Measurements from ENCODE around the gene RRAS. TPM values are rescaled to one million over a fixed set of nuclear protein-coding genes. Genes with fewer than 3 reads are reported as not detected.

RRAS gene
- total RNA-seq, 4 donors from 2014 or later: 62.9 to 113 (median 101) TPM

GRCh38 chr19:49641688-49642491, 1.9 kb upstream of the RRAS start, which contains the start of gene SCAF1:
Gene SCAF1, plus strand, starts transcription at chr19:49642209. Its CDS starts 2,818 bp downstream, at chr19:49645027.
- TF ChIP-seq, protein P1, sequence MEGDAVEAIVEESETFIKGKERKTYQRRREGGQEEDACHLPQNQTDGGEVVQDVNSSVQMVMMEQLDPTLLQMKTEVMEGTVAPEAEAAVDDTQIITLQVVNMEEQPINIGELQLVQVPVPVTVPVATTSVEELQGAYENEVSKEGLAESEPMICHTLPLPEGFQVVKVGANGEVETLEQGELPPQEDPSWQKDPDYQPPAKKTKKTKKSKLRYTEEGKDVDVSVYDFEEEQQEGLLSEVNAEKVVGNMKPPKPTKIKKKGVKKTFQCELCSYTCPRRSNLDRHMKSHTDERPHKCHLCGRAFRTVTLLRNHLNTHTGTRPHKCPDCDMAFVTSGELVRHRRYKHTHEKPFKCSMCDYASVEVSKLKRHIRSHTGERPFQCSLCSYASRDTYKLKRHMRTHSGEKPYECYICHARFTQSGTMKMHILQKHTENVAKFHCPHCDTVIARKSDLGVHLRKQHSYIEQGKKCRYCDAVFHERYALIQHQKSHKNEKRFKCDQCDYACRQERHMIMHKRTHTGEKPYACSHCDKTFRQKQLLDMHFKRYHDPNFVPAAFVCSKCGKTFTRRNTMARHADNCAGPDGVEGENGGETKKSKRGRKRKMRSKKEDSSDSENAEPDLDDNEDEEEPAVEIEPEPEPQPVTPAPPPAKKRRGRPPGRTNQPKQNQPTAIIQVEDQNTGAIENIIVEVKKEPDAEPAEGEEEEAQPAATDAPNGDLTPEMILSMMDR (IDR thresholded peaks at IDR 0.05; ENCODE audit: low read depth): no peak

DNA sequence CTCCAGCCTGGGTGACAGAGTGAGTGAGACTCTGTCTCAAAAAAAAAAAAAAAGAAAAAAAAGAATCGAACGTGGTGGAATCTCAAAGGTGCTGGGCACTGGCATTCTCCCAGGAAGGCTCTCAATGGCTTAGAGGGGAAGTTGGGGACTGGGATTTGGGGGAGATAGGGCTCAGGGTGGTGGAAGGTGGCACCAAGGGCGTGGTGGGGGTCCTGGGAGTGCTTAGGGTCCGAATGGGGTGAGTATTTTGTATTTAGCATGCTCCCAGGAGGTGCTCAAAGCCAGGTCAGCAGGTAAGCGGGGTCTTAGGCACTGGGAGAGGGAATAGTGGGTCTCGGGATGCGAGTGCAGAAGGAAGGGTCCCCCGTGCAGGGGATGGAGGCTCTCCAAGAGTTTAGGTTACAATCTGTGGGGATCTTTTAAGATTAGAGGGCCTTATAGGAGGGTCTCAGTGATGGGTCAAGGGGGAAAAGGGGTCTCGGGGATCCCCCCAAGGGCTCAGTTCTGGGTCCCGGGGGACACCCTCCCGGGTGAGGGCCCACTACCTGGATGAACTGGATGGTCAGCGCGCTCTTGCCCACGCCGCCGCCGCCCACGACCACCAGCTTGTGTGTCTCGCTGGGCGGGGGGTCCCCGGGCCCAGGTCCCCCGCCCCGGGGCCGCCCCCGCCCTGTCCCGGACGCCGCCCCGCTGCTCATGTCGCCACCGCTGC, 386 bp downstream of the RRAS start:
- TF ChIP-seq, protein P1 (IDR thresholded peaks at IDR 0.05; ENCODE audit: low read depth): no peak

DNA sequence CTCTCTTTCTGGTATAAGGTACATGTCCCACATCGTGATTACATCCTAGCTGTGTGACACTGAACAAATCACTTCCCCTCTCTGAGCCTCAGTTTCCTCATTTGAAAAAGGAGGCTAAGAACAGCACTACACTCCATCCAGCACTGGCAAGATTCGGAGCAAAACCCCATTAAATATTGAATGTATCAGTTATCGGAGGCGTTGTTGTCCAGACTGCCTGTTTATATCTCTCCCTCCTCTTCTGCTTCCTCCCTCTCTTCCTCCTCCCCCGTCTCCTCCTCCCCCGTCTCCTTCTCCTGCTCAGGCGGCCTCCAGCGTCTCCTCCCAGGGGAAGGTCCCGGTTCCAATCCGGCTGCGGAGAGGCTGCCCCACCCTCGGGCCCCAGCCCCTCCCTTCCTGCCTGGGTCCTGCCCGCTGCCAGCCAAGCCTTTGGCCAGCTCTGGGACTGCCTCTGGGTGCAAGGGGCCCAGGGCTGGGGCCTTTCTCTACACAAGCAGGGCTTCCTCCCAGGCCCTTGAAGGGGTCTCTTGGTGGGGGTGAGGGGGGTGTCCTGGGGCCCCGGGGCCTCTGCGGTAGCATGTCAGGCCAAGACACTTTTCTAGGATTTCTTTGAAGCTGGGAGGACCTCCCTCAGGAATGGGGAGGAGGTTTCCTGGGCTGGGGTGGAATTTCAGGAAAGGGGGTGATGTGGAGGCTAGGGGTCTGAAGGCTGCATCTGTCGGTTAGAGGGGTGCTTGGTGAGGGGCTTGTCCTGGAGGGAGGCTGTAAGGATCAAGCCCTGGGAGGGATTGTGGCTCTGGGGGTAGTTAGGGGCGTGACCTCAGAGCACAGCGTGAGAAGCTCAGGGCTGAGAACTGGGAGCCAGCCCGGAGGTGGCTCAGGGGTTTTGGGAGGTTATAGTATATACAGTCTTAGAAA, 1.9 kb downstream of the RRAS start:
- TF ChIP-seq, protein P1 (IDR thresholded peaks at IDR 0.05; ENCODE audit: low read depth): no peak

DNA sequence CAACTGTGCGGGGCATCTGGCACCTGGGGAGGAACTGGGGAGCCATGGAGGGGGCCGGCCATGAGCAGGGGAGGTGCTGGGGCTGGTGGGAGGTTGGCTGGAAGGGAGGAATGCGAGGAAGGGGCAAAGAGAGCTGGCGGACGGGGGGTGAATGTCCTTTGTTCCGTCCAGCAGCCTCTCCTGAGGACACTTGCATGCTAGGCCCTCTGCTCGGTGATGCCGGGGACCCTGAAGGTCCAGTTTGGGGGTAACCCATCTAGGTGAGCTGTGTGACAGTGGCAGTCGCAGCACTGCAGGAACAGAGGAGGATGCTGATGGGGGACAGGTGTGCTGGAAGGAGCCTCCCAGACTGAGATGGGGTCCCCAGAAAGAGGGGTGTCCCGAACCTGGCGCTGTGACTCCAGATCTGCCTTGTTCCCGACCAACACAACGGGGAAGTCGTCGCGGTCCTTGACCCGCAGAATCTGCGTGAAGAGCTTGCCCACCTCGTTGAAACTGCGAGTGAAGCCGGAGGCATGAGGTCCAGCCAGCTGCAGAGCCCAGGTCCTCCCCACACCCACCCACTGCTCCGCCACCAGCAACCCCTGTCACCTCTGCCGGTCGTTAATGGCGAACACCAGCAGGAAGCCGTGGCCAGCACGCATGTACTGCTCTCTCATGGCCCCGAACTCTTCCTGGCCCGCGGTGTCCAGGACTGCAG, 3.6 kb downstream of the RRAS start:
- TF ChIP-seq, protein P1 (IDR thresholded peaks at IDR 0.05; ENCODE audit: low read depth): no peak

DNA sequence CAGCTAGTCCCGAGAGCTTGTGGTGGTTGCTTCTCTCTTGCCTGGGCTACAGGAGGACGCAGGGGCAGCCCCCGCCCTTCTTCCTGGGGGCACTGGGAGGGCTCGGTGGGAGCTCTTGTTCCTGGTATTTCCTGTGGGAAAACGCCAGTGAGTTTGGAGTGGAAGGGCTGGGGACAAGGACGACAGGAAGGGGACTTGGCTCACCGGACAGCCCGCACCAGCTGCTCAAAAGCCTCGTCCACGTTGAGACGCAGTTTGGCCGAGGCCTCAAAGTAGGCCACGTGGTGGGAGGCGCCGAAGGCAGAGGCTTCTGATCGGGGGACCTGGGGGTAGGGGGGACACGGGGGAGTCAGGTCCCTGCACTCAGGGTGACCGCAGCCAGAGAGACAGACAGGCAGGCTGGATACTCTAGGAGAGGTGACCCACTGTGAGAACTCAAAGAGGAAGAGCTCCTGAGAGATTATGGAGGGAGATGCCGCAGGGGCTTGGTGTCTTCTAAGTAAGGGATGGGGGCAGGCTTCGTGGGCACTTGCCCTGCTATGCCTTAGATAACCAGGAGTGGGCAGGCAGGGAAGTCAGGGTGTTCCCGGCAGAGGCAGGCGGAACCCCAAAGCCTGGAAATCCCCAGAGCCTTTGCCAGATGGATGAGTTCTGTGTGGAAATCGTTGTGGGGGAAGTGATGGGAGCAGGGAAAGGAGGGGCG, 4.3 kb downstream of the RRAS start:
- TF ChIP-seq, protein P1 (IDR thresholded peaks at IDR 0.05; ENCODE audit: low read depth): no peak

GRCh38 chr19:49632576-49632975, 7.4 kb downstream of the RRAS start:
- TF ChIP-seq, protein P1 (IDR thresholded peaks at IDR 0.05; ENCODE audit: low read depth): no peak

All from subcutaneous adipose tissue (tissue), 4 donors.